ENCODE measurements around the gene PKP1.

The PKP1 gene

GRCh38 chr1:201350884-201351283 lies 67.6 kb downstream of the PKP1 start:
- DNase-seq (ENCODE audit: low read depth in 2 of 2): no peak

DNA sequence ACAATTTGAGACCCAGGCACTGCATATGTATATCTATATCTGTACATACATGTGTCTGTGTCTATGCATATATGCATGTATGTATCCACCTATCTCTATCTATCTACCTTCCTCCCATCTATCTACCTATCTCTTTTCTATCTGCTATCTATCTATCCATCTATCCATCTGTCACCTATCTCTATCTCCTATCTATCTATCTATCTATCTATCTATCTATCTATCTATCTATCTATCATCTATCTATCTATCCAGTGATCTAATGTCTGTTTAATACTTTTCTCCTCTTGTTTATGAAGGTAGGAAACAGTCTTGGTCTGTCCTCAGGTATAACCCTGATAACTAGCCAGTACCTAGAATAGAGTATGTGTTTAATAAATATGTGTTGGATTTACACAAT lies 68.3 kb downstream of the PKP1 start:
- no peak for DNase-seq (ENCODE audit: low read depth in 2 of 2)

DNA sequence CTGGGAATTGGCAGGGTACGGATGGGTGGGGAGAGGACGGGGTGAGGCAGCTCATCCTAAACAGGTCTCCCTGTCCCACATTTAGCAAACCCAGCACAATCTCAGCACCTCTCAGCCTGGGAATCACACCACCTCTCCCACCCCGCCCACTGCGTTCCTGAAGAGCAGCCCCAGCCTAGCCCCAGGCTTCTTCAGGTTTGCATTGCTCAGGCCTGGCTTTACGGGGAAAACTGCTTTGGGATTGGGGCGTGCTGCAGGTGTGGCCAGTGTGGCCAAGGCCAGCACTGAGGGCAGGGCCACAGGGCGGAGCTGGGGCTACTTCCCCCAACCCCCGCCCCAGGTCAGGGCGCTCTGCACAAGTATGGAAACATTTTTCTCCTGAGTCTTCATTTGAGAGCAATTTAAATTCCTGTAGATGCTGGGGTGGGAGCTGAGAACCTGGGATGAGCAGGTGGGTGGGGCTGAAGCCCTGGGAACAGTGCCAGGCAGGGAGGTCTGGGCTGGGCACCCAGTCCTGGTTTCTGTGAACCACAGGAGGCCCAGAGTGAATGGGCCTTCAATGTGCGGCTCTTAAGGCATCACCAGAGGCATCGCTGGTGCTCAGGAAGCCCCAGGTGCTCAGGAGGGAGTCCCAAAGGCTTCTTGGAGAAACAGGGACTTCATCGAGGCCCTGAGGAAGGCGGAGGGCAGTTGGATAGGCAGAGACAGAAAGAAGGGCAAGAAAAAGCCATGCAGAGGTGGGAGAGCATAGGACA lies 70.1 kb downstream of the PKP1 start:
- DNase-seq (ENCODE audit: low read depth in 2 of 2): no peak

DNA sequence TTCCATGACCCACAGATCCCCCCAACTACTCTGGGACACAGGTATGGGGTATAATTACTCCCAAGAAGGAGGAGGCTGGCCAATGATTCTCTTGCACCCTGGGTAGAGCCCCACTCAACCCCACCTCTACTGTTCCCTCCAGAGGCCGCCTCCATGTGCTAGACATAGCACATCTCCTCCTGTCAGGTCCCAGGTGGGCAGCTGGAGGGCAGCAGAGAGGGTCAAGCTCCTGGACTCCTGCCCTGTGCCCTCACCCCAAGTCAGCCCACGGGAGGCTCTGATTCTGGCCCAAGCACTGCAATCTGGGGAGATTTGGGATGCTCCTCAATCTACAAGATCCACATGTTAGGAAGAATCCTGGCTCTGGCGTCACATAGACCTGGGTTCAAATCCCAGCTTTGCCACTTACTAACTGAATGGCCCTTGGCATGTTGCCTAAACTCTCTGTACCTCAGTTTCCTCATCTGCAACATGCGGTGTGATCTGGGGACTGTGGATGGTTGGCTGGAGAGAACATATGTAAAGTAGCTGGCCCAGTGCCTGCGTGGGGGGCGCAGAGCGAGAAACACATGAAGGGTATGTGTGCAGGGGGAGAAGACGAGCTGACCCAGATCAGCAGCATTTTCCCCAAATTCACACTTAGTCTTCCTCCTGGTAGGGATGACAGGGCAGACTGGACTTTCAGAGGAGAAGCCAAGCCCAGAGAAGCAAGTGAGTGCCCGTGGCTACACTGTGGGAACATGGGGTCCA lies 71.0 kb downstream of the PKP1 start:
- DNase-seq (ENCODE audit: low read depth in 2 of 2): no peak

DNA sequence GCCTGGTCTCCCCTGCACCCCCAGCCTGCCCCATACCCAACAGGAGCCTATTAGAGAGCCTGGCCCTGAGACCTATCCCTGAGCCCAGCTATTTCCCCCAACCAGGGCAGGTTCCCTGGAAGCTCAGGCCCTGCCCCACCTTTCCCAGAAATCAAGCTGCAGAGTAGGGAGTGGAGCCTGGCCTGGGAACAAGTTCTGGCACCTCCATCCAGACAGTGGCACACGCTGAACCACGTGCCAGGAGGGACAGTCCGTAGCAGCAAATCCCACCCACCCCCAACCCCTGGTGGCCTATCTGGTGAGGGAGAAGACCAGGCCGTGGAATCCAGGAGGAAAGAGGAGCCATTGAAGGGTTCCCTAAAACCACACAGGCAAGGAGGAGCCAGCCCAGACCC lies 71.6 kb downstream of the PKP1 start:
- DNase-seq (ENCODE audit: low read depth in 2 of 2): no peak

- no peak for DNase-seq (ENCODE audit: low read depth in 2 of 2)
Measured at GRCh38 chr1:201355471-201355870, 72.2 kb downstream of the PKP1 start.

DNA sequence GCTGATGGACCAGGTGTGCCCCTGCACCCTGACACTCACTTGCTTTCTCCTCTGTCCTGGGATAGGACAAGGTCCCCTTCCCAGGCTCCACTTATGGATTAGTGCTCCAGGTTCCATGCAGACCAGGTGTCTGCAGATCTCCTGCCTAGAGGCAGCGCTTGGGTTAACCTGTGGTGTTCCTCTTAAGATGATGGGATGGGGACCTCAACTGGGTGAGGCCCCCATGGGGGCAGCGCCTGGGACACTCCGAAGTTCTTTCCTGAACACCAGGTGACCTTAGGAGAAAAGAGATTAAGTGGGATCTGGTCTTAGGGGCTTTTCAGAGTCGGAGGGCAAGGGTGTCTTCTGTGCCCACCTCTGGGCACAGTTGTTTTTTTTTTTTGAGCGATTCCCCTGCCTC lies 72.9 kb downstream of the PKP1 start:
- no peak for DNase-seq (ENCODE audit: low read depth in 2 of 2)

- no peak for DNase-seq (ENCODE audit: low read depth in 2 of 2)
Measured at GRCh38 chr1:201356701-201357100, 73.4 kb downstream of the PKP1 start.

- DNase-seq (ENCODE audit: low read depth in 2 of 2): no peak
Measured at GRCh38 chr1:201357211-201357610, 73.9 kb downstream of the PKP1 start.

DNA sequence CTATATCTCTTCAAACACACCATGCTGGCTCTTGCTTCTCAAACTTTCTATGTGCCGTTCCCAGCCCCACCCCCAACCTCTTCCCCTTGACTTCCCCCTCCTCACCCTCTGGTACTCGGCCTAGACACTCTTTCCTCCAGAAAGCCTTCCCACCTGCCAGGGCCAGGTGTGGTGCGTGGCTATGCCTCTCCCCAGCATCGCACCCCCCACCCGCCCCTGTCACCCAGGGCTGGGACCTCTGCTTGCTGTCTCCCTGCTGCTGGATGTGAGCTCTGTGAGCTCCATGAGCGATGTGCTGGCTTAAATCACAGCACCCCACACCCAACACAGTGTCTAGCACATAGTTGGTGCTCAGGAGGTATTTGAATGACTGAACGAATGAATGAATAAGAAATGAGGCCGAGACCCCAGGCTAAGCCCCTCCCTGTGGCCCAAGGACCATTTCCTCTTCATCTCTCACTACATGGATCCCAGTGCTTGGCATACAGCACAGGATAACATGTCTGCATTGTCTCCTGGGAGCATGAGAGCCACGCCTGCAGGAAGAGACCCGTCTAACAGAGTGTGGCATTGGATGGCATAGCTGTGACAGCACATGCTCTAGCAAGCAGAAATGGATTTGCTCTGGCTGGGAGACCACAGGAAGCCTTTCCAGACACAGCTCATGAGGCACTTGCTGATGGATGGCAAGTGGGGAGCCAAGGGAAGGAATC lies 74.5 kb downstream of the PKP1 start:
- no peak for DNase-seq (ENCODE audit: low read depth in 2 of 2)

GRCh38 chr1:201358596-201358995 lies 75.3 kb downstream of the PKP1 start:
- DNase-seq (ENCODE audit: low read depth in 2 of 2): no peak

DNA sequence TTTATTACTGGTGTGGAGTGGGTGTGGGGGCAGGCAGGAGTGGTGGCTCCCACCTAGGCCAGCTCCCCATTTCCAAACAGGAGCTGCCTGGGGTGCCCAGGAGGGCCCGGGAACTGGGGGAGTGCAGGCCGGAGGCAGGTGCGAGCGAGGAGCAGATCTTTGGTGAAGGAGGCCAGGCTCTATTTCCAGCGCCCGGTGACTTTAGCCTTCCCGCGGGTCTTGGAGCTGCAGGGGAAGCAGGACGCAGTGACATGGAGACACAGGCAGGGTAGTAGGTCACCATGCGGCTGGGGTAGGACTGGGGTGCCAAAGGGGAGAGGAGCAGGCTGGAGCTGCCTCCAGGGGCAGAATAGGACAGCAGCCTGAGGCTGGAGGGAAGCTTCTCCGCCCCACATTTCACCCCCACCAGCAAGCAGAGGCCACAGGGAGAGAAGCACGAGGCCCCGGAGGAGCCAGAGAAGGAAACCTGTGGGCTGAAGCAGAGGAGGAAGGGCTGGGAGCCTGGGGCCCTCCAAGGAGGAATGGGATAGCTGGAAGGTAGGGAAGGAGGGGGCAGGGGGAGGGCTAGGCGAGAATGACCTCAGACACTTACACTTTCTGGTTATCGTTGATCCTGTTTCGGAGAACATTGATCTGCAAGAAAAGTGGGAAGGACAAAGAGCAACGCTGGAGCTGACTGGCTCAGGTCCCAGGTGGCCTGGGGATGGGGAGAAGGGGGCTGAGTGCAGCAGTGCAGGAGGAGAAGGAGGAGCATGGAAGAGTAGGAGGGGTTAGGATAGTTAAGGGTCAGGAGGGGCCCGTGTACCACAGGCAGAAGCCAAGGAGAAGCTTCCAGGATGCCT lies 75.9 kb downstream of the PKP1 start:
- DNase-seq (ENCODE audit: low read depth in 2 of 2): no peak

DNA sequence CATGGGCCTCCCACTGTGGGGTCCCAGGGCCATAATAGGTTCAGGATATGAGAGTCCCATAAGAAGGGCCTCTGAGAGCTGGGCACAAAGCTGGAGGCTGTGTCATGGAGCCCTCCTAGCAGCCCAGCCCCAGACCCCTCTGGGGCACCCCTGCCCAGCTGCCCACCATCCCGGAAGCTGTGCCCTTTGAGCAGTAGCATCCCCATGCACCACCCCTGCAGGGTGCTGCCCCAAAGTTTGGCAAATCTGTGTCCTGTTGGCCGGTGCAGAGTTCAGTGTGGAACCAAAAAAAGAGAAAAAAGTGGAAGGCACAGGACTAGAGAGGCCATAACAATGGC lies 76.5 kb downstream of the PKP1 start:
- DNase-seq (ENCODE audit: low read depth in 2 of 2): no peak

DNA sequence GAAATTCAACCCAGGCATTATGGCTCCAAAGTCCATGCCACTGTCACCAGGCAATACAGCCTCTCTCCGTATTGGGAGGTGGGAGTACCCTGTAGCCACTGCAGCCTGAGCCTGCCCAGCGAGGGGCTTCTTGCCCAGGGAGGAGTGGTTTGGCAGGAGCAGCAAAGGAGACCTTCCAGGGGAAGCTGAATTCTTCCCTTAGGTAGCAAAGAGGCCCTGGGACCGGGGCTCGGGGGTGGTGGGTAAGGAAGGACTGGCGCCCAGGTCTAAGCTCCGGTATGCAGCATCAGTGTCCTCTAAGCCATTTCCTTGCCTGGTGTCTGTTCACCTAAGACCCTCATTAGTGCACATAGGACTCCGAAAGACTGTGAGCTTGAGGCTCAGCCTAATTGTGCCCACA lies 77.2 kb downstream of the PKP1 start:
- DNase-seq (ENCODE audit: low read depth in 2 of 2): no peak

- DNase-seq (ENCODE audit: low read depth in 2 of 2): no peak
Measured at GRCh38 chr1:201360901-201361651, 77.8 kb downstream of the PKP1 start.

- no peak for DNase-seq (ENCODE audit: low read depth in 2 of 2)
Measured at GRCh38 chr1:201361652-201362504, 78.6 kb downstream of the PKP1 start.

GRCh38 chr1:201362906-201363305 lies 79.6 kb downstream of the PKP1 start:
- no peak for DNase-seq (ENCODE audit: low read depth in 2 of 2)

- DNase-seq (ENCODE audit: low read depth in 2 of 2): no peak
Measured at GRCh38 chr1:201363467-201363866, 80.2 kb downstream of the PKP1 start.

GRCh38 chr1:201364808-201365105 lies 81.5 kb downstream of the PKP1 start:
- DNase-seq (ENCODE audit: low read depth in 2 of 2): no peak

DNA sequence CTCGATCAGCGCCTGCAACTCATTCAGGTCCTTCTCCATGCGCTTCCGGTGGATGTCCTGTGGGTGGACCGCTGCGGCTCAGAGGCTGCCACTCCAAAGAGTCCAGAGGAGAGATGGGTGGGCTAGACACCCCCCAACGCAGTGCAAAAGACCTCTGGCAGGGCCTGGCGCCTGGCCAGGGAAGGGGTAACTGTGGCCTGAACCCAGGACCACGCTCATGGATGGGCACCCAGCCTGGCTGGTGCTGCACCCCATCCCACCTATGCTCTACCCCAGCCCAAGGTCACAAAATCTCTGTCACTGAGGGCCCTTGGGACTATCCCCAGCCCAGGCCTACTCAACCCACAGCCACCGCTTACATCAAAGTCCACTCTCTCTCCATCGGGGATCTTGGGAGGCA lies 81.9 kb downstream of the PKP1 start:
- DNase-seq (ENCODE audit: low read depth in 2 of 2): no peak

DNA sequence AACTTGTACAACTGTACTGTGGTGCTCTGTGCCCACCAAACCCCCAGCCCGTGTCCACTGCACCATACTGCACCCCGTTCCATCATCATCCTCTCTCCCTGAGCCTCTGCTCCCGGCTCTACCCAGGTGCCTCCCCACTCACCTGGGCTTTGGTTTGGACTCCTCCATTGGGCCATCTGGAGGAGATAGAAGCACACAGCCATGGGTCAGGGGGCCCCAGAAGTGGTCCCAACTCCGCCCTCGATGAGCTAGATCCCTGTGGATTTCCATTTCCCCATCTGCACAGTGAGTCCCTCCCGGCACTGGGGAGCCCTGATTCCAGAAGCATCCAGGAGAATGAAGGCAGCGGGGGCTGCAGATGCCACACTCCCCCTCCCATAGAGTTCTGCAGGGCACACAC lies 83.4 kb downstream of the PKP1 start:
- DNase-seq (ENCODE audit: low read depth in 2 of 2): no peak

Measured in stimulated activated CD4-positive, alpha-beta T cell treated with anti-CD3 and anti-CD28 coated beads, Interleukin-1b, Interleukin-23, amount 100 ng/mL, for 4 hours (primary cell).